H4 (cell line): ENCODE data around the gene ACE. TPM values are rescaled to one million over a fixed set of nuclear protein-coding genes. Genes with fewer than 3 reads are reported as not detected.

Source experiments
- DNase-seq: peaks from one replicate; pipeline ENCODE4 v3.0.0-alpha.2; 2015; ENCODE audit warnings: low spot score
- total RNA-seq: library from RNA; depleted of rRNA; stranded (reverse); fragments of >200 nt; shearing (Covaris generic); gene quantifications from 2 replicates; pipeline ENCODE4 v1.2.3, GENCODE V29; 2014

ACE gene
- total RNA-seq, 1 experiment from 2014 or later, result not detected

- no peak for DNase-seq
Observed at GRCh38 chr17:63514974-63515373, 38.1 kb downstream of the ACE start.

GRCh38 chr17:63515426-63515825, 38.6 kb downstream of the ACE start:
- DNase-seq, result no peak

GRCh38 chr17:63516910-63517824, 40.3 kb downstream of the ACE start:
- peak; percentile 66 for DNase-seq

GRCh38 chr17:63517825-63518534, 41.1 kb downstream of the ACE start:
- no peak for DNase-seq

GRCh38 chr17:63519116-63519881, 42.4 kb downstream of the ACE start:
- no peak for DNase-seq

GRCh38 chr17:63519972-63520882, 43.4 kb downstream of the ACE start:
- no peak for DNase-seq

GRCh38 chr17:63523253-63523855, 46.5 kb downstream of the ACE start, which contains the start of gene KCNH6:
KCNH6 (plus strand) TSS chr17:63523358; CDS start chr17:63523414, 56 bp downstream.
- DNase-seq, result no peak

- DNase-seq, result no peak
Observed at GRCh38 chr17:63524051-63524450, 47.2 kb downstream of the ACE start.

- no peak for DNase-seq
Observed at GRCh38 chr17:63525190-63525946, 48.5 kb downstream of the ACE start.

- no peak for DNase-seq
Observed at GRCh38 chr17:63526861-63527260, 50.0 kb downstream of the ACE start.

- DNase-seq, result no peak
Observed at GRCh38 chr17:63528183-63528582, 51.3 kb downstream of the ACE start.

- no peak for DNase-seq
Observed at GRCh38 chr17:63529711-63530556, 53.1 kb downstream of the ACE start.

GRCh38 chr17:63530557-63531021, 53.7 kb downstream of the ACE start:
- no peak for DNase-seq

- no peak for DNase-seq
Observed at GRCh38 chr17:63531022-63531965, 54.4 kb downstream of the ACE start.

GRCh38 chr17:63533433-63534077, 56.7 kb downstream of the ACE start:
- no peak for DNase-seq

- no peak for DNase-seq
Observed at GRCh38 chr17:63534078-63534570, 57.3 kb downstream of the ACE start.
